Fibroblast of lung (primary cell): Measurements from ENCODE around the gene ZDHHC14.

Source experiments
- CTCF ChIP-seq, 2 donors: IDR thresholded peaks in 1 of 2; conservative IDR thresholded peaks in 1 of 2; 1 replicate in 1 of 2; 2 replicates in 1 of 2; pipeline ENCODE4 v1.5.1; 2011 to 2012; ENCODE audit warnings: low read length in 2 of 2, control low read depth in 1 of 2, inconsistent platforms in 1 of 2, low read depth in 1 of 2, mild to moderate bottlenecking in 1 of 2
- EZH2 ChIP-seq: IDR thresholded peaks from 2 replicates; pipeline ENCODE4 v1.5.1; 2012; ENCODE audit warnings: low read length, control low read depth, mild to moderate bottlenecking; ENCODE audit errors: missing control alignments

- TF ChIP-seq CTCF (conservative IDR thresholded peaks at IDR 0.05 in 1 of 2, IDR thresholded peaks at IDR 0.05 in 1 of 2; ENCODE audit: low read depth in 1 of 2, low read length in 2 of 2) (no peak), EZH2 (no peak)
These were observed 64.5 kb downstream of the ZDHHC14 start for GRCh38 chr6:157445277-157446009.
